SIG-M5 treated with dmso at 0.1 percent for 504 hours (cell line): ENCODE results near the gene SDK2.

Source experiments
- DNase-seq: peaks from one replicate; lab custom pipeline; 2025; ENCODE audit not compliant: unreplicated experiment; lab: John Stamatoyannopoulos, UW

The SDK2 gene

DNA sequence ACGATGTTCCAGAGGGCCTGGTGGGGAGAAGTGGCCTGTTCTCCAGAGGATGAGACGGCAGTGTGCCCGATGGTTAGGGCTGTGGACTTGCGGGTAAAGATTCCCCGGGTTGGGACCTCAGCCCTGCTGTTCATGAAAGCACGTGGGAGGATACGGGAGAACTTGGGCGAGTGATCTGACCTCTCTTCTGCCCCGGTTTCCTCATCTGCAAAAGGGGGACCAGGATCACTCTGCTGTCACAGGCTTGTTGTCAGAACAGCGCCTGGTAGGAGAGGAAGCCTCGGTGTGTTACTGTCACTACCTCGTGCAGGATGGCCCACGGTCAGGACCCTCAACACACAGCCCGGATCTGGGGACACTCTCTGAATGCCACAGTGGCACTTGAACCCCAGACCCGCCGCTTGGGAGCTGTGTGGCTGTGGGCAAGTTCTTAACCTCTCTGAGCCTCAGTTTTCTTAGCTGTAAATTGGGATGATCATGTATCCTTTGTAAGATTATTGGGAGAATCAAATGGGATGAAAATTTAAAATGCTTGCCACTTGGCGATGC, 246.9 kb downstream of the SDK2 start:
- no peak for DNase-seq

DNA sequence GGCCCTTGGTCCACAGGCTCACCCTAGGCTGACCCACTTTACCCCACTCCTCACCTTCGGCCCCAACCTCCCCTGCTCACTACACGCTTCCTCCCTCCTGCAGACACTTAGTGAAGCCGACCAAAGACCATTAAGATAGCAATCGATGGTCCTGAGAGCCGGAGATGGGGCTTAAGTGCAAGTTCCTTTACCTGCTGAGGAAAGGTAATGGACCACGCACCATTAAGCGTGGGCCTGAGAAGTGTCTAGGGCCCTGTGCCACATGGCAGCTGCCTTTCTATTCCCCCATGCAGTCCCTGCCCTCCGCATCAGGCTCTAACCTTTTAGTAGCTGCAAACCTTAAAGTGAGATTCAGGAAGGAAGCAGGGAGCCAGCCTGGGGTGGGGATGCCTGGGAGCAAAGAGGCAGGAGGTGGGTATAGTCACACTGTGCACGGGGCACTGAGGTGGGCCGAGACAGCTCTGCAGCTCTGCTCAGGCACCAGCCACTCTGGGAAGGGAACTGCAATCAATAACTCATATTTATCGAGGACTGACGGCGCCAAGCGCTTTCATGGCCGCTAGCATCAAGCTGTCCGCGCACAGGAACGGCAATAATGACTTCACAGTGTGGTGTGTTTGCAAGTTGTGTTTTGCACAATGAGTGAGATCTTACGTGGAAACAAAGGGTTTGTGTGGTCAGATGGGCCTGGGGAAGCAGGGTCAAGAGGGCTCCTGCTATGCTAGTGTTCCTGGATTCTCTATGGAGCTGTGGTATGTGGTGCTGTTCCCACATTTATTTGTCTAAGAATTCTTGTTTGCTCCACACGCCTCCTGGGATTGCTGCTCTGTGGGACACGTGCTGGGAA, 247.6 kb downstream of the SDK2 start:
- no peak for DNase-seq

DNA sequence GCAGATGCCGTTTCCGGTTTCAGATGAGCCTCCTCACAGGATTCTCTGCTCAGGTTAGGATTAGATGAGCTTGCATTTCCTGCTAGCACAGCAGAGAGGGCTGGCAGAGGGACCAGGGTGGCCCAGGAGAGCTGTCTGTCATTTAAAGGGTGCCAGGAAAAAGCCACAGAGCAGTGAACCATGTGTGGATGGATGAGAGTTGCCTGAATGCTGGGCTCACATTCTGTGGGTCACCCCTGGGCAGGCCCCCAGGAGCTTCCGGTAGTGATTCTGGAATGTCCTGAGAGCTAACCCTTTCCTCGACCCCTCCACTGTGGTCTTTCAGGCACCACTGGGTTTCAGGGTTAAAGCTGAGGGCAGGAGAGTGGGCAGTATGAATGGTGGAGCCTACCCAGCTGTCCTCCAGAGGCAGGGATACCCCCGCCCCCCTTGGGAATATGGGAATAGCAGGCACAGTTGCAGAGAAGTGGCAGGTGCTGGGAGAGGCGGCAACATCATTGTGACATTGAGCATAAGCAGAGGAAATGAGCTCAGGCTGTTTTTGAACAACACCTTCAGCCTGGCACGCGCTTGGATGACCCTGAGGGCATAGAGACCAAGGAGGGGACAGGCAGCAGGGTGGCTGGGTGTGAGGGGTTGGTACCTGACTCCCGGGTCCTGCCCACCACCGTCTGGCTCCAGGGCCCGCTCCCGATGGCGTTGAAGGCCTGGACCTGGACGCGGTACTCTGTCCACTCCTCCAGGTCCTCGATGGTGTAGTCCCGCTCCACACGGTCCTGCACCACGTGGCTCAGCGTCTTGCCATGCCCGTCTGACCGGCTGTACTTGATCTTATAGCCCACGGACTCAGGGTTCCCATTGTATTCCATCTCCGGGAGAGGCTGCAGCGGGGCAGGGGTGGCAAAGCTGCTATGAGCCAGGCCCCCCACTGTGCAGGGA, 249.5 kb downstream of the SDK2 start:
- no peak for DNase-seq

DNA sequence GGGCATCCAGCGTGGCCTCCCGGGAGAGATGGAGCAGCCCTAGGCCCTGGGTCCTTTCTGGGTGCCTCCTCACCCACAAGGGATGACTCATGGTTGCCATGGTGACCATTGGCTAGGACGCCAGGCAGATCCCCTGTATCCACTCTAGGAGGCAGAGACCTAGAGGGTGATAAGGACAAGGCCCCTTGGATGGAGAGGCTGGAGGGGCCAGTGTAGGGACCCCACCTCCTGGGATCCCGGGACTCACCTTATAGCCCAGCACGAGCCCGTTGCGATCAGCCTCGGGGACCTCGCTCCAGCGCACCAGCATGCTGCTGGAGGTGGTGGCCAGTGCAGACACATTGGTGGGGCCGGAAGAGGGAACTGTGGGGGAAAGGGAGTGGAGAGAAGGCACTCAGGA, 250.3 kb downstream of the SDK2 start:
- DNase-seq = no peak

DNA sequence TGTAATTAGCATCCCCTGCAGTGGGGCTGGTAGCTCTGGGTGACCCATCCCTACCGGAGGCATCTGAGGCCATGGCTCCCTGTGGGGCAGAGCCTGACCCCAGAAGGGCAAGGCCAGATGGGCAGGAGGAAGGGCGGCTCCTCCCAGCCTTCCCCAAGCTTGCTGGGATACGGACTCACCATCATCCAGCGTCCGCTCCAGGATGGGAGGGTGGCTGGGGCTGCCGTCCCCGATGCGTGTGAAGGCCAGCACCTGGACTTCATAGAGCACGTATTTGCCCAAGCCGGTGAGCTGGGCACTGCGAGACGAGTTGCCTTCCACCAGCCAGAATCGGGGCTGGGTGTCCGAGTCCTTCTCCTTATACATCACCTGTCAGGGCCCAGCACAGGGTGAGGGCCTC, 250.9 kb downstream of the SDK2 start:
- DNase-seq = no peak

DNA sequence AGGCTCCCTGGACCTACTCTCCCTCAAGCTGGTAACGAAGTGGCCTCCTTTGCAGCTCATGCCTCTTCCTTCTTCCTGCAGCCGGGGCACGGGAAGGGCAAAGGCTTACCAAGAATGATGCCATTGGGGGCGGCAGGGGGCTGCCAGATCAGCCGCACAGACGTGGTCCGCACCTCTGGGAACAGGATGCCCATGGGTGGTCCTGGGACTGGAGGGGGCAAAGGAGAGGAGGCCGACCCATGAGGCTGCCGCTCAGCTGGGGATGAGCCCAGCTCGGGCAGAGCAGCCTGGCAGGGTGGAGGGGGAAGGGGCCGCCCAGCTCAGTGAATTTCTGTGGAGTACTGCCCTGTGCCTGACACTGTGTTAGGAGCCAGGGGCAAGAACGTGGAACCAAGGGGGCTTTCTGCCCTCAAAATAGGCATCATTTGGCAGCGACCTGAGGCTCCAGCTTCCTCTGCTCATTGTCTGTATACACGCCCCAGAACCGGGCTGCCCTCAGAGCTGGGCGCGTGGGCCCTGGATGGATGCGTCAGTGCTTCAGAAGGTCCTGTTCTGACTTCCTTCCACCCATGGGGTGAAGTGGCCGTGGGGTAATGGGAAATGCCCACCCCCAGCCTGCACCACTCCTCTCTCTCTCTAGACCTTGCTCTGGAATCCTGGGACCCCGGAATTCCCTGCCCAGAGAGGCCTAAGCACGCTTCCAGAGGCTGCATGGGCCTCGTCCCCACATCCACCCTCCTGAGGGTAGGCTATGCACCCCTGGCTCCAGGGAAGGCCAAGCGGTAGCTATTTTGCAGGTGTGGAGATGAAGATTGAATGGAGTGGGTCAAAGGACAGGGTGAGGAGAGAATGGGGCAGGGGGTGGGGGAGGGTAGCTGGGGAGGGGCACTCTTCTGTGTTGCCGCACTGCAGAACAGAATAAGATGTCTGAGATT, 252.6 kb downstream of the SDK2 start:
- DNase-seq = no peak

DNA sequence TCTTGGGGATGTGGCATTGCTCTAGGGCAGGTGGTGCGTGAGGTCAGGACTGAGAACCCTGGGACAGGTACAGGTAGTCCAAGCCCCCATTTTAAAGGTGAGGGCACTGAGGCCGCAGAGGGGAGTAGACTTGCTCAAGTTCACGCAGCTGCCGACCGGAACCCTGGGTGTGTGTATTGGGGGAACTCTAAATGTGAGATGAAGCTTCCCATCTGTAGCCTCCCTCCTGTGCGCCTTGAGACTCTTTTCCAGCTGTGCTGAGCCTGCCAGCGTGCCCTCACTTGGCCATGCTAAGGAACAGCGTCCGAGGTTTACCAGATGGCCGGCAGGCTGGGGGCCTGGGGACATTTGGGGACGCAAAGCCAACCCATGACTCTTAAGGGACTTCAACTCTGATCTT, 253.4 kb downstream of the SDK2 start:
- DNase-seq = no peak

DNA sequence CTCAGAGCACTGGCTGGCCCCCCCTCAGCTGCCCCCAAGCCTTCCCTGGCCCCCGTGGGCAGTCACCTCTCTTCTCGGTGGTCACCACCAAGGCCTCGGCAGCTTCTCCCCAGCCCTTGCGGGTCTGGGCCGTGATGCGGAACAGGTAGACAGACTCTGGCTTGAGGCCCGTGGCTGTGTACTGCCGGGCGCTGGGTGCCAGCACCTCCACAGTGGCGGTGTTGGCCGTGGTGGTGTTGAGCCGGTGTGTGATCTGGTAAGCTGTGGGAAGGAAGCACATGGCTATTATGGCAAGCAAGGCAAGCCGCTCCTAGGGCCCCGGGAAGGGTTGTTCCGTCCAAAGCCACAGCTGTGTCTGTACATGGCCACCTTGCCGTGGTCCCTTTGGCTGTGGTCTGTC, 254.0 kb downstream of the SDK2 start:
- DNase-seq = no peak

DNA sequence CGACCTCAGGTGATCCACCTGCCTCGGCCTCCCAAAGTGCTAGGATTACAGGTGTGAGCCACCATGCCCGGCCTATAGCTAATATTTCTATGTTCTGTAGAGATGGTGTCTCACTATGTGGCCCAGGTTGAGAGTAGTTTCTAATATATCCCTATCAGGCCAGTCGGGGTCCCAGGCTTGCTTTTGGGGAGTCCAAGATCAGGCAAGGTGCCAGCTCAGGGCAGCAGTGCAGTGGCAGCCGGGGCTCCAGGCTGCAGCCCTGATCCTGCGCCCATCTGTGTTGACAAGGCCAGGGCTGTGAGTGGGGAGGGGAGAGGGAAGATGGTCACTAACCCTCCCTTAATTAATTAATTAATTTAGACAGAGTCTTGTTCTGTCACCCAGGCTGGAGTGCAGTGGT, 254.8 kb downstream of the SDK2 start:
- DNase-seq = no peak

DNA sequence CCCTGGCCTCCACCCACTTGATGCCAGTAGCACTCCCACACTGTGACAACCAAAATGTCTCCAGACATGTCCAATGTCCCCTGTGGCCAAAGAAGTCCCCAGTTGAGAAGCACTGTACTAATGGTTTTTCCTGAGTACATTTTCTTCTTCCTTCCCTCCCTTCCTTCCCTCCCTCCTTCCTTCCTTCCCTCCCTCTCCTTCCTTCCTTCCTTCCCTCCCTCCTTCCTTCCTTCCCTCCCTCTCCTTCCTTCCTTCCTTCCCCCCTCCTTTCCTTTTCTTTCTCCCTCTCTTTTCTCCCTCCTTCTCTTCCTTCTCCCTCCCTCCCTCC, 255.7 kb downstream of the SDK2 start:
- DNase-seq = no peak

DNA sequence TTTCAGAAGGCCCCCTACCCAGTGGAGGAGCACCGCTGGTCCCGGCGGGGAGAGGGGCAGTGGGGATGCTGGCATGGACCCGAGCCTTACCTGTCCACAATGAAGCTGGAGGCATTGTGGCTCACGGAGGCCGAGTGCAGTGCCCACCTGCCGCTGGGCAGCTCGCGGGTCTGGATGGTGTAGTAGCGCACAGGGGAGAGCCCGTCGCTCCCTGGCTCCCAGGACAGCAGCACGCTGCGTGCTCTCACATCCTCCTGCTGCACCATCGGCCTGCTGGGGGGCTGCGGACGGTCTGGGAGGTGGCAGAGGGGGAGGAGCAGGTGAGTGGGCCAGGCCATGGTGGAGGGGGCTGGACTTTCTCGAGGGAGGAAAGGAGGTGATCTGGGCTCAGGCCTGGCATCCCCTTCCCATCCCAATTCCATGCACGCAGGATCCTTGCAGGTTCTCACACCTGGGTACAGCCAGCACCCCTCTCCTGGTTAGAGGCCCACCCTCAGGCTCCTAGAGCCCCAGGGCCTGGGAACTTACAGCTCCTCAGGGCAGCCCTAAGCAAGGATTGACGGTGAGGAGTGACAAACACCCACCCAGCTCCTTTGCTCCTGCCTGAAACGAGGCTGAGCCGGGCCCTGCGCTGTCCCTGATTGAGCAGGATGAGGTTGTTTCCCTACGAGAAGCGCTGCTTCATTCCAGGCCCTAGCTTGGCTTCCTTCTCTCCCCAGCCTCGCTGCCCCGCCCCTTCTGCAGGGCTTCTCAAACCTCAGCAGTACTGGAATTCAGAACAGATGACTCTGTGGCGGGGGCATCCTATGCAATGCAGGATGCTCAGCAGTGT, 256.3 kb downstream of the SDK2 start:
- no peak for DNase-seq

DNA sequence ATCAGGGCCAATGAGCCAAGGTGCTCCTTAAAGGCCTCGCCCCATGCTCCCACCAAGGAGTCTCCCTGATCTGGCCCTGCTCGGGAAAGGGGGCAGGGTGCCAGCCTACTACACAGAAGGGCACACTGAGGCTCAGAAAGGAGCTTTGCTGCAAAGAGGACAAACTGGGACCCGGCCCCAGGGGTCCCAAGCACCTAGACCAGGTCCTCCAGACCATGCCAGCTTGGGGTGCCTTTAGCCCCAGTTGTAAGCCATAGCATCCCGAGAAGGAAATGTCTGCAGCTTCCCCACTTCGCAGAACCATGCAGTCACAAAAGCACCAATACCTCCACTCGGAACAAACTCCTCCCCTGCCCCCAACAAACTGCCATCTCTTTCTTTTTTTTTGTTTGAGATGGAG, 257.7 kb downstream of the SDK2 start:
- no peak for DNase-seq

DNA sequence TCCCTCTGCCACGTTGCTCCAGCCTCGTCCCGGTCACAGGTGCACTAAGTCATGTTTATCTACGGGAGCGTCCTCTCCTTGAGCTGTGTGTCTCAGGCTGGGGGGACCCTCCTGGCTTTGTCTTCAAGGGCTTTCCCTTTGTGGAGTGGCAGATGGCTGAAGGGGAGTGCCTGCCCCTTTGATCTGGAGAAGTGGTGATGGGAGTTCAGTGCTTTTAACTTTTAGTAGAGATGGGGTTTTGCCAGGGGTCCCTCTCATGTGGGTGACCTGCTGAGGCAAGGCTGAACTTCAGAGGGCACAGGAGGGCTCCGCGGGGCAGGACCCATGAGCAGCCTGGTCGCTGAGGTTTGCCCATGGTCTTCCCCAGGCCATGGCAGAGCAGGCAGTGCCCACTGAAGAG, 259.3 kb downstream of the SDK2 start:
- no peak for DNase-seq

DNA sequence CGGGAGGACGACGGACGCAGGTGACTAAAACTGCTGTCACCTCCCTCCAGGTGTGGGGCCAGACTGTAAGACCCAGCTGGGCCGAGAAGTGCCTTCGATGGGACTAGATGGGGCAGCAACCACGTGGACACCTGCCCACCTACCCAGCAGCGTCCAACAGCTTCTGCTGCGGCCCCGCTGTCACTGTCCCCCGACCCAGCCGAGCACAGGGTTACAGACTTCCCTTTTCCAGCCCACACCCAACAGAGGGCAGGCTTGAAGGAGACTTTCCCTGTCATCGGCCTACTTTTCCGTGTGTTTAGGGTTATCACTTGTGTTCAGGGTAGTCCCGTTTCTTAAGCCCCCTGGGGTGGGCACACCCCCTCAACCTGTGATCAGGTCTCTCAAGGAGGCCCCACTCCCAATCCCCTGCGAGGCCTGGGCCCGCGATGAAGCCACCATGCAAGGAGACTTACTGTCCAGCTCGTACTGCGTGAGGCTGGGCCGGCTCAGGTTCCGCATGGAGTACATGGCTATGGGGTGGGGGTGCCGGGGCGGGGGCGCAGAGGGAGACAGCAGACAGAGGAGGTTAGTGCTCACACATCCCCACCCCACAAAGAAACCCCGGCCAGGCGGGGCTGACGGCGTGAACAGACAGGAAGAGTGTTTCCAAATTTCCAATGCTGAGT, 263.7 kb downstream of the SDK2 start:
- no peak for DNase-seq

DNA sequence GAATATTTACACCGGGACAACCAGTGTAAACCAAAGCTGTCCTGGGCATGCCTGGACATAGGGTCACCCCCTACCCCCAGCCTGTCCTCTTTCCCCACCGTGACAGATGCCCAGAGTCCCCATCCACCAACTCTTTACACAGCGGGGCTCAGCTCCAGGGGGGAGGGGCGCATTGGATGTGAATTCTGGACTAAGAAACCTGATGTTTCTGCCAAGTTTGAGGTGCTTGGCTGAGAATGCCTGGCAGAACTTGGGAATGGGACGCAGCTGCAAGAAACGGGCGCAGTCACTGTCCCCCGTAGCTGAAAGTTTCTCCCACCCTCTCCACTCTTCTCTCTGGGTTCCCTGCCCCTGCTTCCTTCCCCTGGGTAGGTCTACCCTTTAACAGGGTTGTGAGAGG, 264.4 kb downstream of the SDK2 start:
- DNase-seq = no peak

DNA sequence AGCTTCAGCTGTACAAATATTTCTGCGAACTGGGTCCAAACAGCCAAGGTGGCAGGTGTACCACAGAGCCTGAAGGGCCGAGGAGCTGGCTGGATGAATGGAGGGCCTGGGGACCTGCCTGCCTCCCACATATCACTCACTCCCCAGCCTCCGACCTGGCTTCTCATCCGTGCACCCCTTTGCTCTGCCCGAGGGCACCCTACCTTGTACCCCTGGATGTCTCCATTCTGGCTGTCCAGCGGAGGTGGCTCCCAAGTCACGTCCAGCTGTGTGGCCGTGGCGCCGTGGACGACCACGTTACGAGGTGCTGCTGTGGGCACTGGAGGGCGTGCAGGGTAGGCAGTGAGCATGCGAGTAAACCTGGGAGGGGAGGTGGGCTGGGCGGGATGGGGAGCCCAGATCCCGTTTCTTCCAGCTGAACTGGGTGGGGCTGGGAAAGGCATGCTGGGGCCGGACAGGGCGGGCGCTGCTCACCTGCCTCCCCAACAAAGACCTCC, 265.2 kb downstream of the SDK2 start:
- no peak for DNase-seq

DNA sequence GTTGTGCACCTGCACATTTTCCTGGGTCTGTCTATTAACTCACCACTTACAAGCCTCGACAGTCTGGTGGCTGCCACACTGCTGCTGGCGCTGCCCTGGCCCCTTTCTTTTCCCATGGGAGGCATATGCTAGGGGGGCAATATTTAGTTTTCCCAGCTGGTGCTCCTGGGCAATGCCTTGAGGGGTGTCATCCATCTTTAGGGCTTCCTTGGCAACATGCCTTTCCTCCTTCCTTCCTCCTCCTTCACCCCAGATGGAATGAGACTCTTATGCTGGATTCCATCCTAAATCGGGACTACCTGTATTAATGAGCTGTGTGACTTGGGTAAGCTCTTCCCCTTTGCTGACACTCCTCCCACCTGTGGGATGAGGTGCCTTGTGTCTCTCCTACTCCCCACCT, 267.6 kb downstream of the SDK2 start:
- DNase-seq = no peak

DNA sequence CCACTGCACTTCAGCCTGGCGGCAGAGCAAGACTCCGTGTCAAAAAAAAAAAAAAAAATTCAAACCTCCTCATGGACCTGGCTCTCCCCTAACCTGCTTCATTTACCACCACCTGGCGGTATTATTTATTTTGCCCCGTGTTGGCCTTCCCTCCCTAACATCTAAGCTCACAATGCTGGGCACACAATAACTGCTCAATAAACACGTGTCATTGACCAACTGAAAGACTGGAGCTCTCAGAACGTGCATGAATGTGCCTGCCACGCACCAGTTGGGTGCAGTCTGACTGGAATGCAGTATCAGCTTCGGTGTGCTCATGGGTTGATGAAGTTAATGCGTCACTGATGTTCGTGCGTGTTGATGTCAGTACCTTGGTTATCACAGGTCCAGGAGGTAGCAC, 268.1 kb downstream of the SDK2 start:
- DNase-seq = no peak

DNA sequence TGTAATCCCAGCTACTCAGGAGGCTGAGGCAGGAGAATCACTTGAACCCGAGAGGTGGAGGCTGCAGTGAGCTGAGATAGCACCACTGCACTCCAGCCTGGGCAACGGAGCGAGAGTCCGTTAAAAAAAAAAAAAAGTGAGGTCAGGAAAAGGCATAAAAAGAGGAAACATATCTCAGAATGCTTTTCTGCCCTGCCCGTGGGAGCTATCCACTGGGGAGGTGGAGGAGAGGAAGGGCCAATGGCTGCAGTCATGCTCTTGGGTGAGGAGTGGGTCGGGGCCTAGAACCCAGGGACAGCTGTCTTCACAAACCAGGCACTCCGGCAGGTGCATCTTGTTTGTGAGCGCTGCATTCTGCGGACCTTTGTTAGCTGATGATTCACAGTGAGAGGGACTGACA, 272.4 kb downstream of the SDK2 start:
- no peak for DNase-seq
